Urothelium cell line (cell line): ENCODE measurements around the gene CBLB.
A peak's percentile ranks its signal among the peaks of the same experiment; 100 is the strongest.

Experiments
- DNase-seq: peaks from one replicate; pipeline ENCODE4 v3.0.0; 2011; ENCODE audit warnings: low spot score, mixed read lengths
- FAIRE-seq: peaks from 2 replicates; lab custom pipeline; 2011; peaks lifted over from hg19 to GRCh38; lab: Jason Lieb, UNC

The CBLB gene

DNA sequence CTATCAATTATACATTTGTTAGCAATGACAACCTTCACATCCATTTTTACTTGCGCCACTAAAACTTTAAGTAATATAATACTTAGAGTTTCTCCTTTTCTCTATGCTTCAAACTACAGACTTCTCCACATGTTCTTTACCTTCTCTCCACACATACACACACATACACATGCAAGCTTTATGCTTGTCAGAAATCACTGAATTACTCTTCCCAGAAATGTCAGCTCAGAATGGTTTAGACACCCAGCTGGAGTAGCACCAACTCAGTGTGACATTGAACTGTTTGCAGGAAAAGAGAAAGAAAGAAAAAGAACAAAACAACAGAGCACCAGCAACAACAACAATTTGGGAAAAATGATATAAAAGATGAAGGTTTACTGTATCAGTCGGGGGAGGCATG is 20.9 kb downstream of the CBLB start:
- no peak for FAIRE-seq
- no peak for DNase-seq

DNA sequence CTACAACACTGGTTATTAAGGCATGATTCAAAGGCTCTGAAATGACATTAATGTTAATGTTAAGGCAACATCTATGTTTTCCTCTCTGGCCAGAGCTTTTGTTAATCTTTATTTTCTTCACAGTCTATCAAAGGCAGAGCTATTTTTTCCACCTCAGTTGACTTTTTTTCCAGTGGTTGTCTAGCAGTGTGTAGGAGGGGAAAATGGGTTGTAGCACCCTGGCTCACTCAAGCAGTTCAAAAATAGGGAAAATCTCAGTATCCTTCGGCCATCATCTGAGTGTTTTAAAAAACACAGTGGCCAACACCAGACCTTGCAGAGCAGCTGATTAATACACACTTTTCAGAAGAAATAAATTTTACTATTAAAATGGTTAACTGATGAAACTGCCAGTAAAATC is 21.4 kb downstream of the CBLB start:
- no peak for FAIRE-seq

DNA sequence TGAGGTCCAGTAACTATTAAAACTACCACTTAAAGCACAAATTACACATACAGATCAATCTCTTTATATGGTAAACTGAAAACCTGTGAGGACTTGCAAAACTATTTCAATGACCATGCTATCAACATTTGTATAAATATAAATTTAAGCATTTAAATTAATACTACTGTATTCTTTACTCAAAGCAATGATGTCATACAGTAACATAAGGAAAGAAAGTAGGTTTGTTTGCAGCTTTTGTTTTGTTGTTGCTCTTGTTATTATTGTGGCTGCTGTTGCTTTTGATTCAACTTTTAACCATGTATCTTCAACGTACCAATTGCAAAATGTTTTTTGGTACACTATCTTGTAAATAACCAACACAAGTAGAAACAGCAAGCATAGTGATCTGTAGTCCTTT is 22.0 kb downstream of the CBLB start:
- no peak for FAIRE-seq
- DNase-seq = no peak

More for the DNA sequence above, 21.4 kb downstream of the CBLB start:
- no peak for DNase-seq

DNA sequence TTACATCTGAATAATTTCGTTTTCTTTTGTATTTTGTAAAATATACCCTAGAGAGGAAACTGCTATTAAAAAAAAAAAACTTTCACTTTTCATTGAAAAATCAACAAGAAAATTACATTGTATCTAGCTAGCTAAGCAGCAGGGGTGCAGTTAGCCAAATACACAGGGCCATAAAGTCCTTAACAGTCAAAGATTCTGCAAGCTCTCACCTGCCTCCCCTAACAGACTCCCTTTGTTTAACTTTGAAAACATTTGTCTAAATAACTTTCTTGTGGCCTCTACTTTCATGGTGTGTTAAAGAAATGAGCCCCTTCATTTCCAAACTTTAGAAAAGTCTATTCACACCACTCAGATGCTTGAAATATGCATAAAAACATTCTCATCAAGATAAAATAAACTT is 23.3 kb downstream of the CBLB start:
- FAIRE-seq = no peak
- no peak for DNase-seq

DNA sequence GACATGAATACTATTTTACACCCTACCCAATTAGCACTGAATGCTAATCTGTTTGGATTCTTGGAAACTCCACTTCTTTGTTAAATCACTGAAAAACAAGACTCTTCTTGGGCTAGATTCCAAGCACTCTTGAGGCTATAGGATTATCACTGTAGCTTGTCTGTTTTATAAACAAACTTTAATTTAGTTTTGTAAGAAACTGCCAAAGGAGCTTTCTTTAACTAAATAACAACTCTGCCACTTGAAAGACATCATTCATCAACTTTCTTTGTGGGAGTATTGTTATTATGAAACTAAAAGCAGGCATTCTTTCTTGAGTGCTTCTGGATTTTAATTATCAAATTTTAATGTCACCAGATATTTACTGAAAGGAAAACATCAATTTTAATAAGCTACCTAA is 24.1 kb downstream of the CBLB start:
- FAIRE-seq (no peak), DNase-seq (no peak)

DNA sequence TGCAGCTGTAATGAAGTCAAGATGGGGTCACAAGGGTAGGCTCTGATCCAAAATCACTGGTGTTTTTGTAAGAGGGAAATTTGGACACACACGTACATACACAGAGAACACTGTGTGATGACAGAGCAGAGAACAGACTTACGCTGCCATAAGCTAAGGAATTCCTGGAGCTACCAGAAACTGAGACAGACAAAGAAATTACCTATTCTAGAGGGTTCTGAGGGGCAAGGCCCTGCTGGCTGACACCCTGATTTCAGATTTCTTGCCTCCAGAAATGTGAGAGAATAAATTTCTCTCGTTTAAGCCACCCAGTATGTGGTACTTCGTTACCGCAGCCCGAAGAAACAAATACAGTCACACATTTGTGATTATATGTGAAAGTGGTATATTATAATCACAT is 24.8 kb downstream of the CBLB start:
- FAIRE-seq = no peak
- no peak for DNase-seq

DNA sequence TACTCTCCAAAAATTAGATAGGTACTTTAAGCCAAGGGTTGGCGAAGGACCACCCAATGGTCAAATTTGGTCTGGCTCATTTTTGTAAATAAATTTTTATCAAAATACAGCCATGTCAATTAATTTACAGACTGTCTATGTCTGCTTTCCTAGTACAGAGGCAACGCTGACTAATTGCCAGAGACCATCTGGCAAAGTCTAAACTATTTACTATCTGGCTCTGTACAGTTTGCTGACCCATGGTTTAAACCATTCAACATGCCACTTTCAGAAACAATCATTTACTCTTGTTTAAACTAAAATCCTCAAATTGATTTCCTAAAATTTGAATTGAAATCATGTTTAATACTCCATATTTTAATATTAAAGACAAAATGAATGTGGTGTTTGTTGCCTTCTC is 25.9 kb downstream of the CBLB start:
- no peak for DNase-seq

DNA sequence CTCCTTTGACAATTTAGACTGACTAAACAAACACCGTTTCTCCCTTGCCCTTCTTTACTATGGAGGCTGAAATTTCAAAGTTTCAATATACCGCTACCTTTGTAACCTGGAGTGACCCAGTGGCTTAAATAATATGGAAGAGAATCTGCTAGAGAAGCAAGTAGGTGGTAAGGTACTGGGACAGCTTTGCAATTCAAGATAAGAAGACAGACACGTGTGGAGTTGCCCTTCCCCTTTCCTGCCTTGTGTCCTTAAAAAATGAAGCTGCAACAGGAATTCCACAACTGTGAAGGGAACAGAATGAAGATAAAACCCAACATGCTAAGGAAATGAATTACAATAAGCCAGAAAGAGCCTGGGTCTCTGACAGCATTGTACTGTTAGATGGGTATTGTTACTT is 26.4 kb downstream of the CBLB start:
- FAIRE-seq = no peak
- DNase-seq = no peak

More for the DNA sequence above, 25.9 kb downstream of the CBLB start:
- FAIRE-seq = no peak

DNA sequence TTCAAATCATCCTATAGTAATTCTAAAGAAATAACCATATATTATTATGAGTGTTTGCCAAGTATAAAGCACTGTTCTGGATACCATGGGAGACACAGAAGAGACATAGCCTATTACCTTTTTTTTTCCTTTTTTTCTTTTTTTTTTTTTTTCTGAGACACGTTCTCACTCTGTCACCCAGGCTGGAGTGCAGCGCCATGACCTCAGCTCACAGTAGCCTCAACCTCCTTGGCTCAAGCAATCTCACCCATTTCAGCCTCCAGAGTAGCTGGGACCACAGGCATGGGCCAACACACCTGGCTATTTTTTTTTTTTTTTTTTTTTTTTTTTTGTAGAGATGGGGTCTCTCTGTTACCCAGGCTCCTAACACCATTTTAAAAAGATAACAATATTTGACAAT is 30.9 kb downstream of the CBLB start:
- DNase-seq = no peak
- FAIRE-seq = no peak

DNA sequence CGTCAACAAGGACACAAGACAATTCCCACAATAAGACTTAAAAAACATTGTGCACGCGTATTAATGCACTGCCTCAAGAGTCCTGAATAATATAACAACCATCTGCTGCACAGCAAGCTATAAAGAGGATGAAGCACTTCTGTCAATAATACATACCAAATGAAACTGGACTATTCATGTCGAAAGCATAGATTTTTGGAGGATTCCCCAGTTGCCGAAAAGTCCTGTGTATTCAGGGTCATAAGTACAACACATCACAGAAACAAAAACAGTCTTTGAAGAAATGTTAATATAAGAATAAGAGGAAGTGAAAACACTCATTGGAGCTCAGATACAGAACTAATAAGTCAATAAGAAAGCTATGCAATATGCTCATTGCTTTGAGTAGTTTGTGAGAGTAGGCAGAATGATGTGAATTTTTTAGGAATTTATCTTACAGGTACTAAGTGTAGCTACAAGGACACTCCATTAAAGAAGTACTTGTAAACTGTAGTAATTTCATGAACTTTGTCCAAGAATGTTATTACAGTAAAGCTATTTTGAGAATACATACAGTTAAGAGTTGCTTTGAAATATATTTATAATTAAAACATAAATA is 31.6 kb downstream of the CBLB start:
- FAIRE-seq = no peak
- DNase-seq = no peak

DNA sequence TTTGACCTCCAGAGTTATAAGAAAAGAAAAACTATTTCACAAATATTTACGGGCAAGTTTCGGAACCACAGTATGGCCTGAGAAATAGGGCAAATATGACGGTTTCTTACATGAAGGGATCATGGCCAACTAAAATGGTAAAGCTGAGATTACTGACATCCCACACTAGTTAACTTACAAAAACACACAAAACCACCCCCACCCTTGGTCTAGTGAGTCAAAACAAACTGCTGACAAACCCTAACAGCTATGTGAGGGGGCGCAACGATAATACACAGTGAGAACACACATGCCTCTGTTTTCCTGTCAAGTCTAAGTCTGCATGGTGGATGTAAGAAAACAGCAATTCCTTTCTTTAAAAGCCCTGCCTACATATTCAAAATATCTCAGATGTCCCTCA is 32.3 kb downstream of the CBLB start:
- FAIRE-seq (no peak), DNase-seq (peak; percentile 54)

DNA sequence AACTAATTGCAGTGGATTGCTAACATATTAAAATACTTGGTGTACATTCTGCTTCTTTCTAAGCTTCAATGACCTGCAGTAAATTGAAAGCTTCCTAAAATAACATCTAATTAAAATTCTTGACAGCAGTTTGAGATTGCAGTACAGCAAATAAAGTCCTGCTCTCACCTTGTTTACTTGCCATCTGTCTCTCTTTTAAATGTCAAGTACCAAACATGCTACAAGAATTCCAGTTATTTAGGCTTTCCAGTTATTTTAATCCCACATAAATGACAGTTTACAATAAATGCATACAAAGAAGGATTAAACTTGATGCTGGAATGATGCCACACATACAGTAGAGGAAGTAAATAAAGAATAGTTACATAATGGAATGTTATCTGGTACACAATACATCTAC is 33.2 kb downstream of the CBLB start:
- DNase-seq = no peak
- FAIRE-seq = no peak

DNA sequence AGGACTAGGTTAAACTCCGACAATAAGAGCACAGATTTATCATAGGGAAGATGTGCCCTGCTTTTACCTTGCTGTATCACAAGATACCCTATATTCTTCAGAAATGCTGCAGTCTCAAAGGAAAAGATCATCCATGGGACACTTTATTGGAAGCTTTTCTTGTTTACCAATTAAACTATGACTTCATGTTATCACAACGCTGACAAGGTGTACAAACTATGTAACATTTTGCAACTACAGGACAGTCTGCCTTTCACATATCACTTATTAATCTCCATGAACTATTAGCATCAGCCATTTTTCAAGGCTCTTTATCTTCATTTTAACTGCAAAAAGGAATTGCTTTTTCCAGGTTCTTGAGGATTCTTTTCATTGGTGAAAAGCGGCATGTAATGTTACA is 34.0 kb downstream of the CBLB start:
- DNase-seq = no peak
- no peak for FAIRE-seq

DNA sequence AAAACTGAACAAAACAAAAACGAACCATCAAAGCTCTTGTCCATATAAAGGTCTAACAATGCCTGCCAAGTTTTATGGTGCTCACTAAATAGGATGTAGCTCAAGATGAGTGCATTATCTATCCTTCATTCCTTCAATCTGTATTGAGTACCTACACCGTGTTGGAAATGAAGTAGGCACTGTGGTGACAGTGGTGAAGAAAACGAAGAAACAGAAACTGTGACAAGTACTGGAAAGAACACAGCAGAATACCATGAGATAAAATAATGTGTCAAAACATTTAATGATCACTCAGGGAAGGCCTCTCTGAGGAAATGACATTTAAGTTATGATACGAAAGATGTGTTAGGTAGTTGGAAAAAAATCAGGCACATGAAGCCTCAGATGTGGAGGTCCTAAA is 36.2 kb downstream of the CBLB start:
- DNase-seq = no peak

DNA sequence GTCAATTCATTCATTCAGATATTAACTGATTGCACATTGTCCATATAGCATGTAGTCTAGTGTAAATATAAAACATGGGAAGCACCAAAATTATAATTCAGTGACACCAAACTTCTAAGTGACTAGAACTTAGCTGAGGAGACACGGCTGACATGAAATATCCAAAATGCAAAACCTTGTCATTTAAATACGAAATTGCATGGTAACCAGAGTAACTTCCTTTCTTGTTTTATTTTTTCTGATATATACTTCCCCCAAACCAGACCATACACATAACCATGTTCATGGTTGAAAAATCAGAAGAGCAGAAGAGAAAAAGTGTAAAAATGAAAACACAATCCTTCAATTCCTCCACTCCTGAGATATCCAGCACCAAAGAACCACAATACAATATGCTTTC is 38.0 kb downstream of the CBLB start:
- no peak for FAIRE-seq
- no peak for DNase-seq

More for the DNA sequence above, 36.2 kb downstream of the CBLB start:
- no peak for FAIRE-seq

DNA sequence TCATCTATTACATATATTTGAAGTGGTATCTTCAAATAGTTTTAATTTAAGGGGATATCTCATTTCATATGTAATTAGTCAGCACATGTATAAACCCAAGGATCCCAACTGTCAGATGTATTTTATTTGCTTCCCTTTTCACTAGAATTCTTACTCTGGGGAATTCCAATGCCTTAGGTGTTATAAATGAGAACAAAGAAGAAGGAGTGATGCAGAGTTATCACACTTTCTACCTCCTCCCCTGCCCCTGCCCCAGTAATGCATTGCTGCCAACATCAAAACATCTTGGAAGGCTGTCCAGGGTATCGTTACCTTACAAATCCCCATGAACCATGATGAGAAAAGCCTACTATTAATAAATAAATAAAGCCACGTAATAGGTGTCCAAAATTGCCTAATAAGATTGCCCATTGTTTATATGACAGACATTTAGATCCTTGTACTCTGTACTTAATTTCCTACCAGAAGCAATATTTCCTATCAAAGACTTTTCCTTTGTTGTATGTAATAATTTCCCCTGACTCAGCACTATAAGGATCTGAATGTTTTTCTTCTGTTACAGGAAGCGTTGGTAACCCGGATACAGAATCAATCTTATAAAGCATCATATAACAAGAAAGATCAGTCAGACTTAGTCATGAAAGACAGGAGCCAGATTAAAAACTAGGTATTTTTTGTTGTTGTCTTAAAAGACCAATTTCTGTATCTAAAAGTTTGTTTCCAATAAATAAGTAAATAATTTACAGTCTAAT is 38.8 kb downstream of the CBLB start:
- FAIRE-seq (no peak), DNase-seq (no peak)

DNA sequence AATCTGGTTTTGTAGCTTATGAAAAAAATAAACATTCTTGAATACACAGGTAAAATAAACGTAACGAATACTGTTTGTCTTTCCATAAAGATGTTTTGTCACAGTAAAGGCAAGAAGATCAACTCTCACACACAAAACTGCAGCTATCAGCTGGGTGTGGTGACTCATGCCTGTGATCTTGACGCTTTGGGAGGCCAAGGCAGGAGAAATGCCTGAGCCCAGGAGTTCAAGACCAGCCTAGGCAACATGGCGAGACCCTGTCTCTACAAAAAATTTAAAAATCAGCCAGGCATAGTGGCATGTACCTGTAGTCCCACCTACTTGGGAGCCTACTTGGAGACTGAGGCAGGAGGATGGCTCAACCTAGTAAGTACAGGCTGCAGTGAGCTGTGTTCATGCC is 39.6 kb downstream of the CBLB start:
- DNase-seq = no peak
- no peak for FAIRE-seq

DNA sequence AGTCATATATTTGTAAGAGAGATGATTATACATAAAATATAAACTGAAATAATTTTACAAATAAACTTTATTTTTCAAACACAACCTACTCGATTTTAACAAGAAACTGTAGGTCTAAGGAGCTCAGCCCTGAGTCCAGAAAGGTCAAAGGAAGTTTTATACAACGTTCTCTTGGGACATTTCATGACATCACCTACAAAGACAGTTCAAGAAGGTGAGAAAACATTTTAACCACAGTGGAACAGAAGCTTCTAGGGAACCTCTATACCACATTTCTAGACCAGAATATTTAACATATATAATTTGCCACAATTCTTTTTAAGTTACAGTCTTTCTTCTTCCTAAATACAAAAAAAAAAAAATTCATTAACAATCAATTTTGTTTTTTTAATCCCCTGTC is 40.1 kb downstream of the CBLB start:
- no peak for DNase-seq
- FAIRE-seq = no peak

DNA sequence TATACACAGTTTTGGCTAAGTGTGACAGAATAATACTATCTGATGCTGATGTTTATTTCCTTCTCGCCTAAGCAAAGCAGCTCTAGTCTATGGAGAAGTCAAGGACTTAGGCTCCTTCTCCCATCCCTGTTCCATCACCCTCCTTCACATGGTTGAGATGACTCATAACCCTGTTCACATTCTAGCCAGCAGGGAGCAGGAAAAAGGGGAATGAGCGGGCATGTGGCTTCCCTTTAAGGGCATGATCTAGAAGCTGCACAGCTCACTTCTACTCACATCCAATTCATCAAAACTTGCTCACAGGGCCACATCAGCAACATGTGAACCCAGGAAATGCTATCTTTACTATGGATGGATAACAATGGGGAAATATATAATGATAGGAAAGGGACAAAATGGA is 40.9 kb downstream of the CBLB start:
- DNase-seq = peak; percentile 79
- FAIRE-seq = peak; percentile 93

DNA sequence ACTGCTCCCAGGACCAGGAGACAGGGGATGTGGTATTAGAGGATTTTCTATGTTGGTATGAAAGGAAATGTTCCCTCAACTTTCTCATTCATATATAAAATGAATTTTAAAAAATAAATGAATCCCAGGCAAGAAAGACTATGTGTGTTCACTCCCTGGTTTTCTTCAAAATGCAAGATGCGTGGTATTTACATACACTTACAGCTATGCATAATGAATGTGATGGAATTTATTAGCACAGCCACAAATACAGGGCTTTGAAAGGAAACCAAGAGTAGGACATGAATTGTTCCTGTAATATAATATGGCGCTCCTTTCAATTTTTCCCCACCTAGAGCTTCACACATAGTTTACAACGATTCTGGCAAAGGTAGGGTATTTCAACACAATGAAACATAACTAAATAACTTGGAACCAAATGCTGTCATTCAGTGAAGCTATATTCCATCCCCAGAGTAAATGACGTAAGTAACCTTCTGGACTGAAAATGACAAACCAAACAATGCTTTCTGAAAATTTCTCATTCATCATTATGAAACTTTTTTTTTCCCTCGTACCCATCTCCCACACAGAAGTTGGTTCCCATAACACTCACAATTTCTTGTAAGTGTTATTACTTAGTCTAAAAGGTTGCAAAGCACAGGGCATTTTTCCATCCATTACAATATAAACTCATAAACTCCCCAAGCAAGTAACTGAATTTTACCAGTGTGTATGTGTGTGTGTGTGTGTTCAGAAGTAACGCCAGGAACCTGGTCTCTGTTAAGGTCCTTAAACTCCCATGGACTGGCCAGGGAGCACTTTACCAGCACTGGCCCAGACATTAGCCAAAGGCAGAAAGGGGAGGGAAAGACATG is 41.8 kb downstream of the CBLB start:
- no peak for FAIRE-seq
- DNase-seq = no peak

DNA sequence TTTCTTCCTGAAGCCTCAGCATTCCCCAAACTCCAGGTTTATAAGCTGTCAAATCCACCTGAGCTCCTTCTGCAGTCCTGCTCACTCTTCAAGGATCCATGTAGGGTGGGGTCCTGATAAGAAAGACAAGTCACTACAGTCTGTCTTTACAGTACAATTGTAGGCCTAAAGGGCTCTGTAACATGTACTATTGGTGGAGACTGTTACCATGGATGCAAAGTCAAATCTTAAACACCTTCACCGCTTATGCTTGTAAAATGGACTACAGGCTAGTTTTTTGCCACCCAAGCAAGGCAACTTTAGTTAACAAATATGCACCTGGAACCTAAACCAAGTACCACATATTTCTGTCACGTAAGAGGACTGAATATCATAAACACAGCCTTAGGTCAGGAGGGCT is 44.7 kb downstream of the CBLB start:
- DNase-seq = no peak
- FAIRE-seq = no peak
